GM19372 (cell line): ENCODE results near the gene TCEAL3.
"Not testable (repeated sequence)": the region's sequence is repeated elsewhere in the genome, so short reads cannot be mapped to it uniquely, and the experiment has no call there.

Experiments
- ATAC-seq: cut with Tn5 transposase; IDR thresholded peaks from one replicate; pipeline ENCODE4 v1.9.1; 2021; ENCODE audit warnings: mild to moderate bottlenecking, low read depth, moderate library complexity; ENCODE audit not compliant: unreplicated experiment

TCEAL3 gene

GRCh38 chrX:103607364-103608305, at the start of gene TCEAL3:
Gene TCEAL3, plus strand, starts transcription at chrX:103607963. Its CDS starts 1,102 bp downstream, at chrX:103609065.
- ATAC-seq: peak; percentile 71

DNA sequence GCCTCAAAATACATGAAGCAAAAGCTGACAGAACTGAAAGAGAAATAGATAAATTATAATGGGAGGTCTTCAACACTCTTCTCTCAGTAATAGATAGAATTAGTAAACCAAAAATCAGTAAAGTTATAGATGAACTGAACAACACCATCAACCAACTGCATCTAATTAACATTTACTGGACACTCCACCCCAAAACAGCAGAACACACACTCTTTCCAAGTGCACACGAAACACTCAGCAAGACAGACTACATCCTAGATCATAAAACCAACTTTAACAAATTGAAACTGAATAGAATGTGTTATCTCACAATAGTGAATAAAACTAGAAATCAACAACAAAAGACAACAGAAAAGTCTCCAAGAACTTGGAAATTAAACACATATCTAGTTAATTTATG, 47.5 kb upstream of the TCEAL3 start:
- no peak for ATAC-seq

GRCh38 chrX:103562801-103563200, 45.0 kb upstream of the TCEAL3 start:
- ATAC-seq: no peak

GRCh38 chrX:103565197-103565596, 42.6 kb upstream of the TCEAL3 start:
- peak; percentile 56 for ATAC-seq

- ATAC-seq: peak; percentile 29
Observed at GRCh38 chrX:103565752-103566151, 42.0 kb upstream of the TCEAL3 start.

GRCh38 chrX:103571121-103571520, 36.6 kb upstream of the TCEAL3 start:
- ATAC-seq: no peak

DNA sequence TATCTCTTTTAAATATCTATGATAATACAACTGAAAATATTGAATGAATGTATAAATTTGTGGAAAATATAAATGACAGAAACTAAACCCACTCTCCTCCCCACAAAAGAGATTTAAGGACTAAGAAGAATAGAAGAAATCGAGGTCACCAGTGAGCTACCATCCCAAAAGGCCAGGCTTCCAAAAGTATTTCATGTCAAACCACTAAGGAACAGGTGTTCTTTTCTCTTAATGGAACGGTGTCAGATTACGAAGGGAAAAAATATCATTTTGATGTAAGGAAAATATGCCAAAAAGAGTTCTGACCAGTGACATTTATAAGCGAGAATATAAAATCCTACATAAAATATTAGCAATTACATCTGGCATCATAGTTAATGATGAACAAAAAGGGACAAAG, 36.0 kb upstream of the TCEAL3 start:
- no peak for ATAC-seq

GRCh38 chrX:103573202-103573601, 34.6 kb upstream of the TCEAL3 start:
- ATAC-seq: no peak

- no peak for ATAC-seq
Observed at GRCh38 chrX:103584596-103584995, 23.2 kb upstream of the TCEAL3 start.

DNA sequence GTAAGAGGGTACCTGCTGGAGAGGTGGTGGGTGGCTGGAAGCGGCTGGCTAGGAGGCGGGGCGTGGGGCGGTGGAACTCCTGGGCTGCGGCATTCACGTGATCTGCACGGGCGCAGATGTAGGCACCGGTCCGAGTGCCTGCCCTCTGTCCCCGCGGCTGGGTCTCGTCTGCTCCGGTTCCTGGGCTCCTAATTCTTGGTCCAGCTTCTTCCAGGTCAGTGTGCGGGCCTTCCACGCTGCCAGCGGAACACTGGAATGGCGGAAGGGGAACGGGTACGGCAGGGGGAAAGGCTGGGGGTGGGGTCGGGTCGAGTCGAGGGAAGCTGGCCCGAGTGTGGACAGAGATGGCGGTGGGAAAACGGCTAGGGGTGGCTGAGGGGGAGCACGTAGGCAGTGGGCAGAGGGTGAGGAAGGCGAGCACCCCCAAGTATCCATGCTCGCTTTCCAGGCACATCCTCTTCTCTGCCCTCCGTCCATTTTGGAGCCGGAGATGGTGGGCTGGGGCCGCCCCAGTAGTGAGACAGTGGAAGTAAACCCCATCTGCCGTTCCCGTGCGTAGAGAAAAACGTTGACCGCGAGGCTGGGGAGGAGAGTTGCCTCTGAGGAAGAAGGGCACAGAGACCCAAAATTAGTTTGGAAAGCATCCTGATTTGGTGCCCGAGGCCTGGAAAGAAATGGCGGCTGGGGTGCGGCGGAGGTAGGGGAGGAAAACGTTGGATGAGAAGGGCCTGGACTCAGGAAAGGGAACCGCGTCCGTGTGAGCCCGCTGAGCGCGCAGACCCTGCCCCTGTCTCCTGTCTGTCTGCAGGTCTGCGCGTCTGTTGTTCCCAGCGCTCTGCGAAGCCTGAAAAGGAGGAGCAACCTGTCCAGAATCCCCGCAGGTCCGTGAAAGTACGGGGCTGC, 22.1 kb upstream of the TCEAL3 start, which contains the start of gene TCEAL4:
Gene TCEAL4, plus strand, starts transcription at position 105 of the 903 bp plus-strand sequence. CDS start 1,161 bp downstream, outside the sequence.
- no peak for ATAC-seq

DNA sequence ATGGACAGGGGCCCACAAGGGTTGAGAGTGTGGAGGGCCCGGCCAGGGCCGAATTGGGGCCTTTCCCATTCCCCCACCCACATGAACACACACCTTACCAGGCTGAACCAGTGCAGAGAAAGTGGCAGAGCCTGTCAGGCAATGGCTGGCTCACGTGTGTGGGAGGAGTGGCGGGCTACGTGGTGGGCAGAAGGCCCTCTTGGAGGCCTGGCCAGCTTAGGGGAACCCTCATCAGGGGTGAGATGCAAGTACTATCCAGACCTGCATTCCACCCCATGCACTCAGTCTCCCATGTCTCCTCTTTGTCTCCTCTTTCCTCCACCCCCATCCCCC, 21.5 kb upstream of the TCEAL3 start:
- ATAC-seq: no peak

GRCh38 chrX:103586659-103587058, 21.1 kb upstream of the TCEAL3 start:
- ATAC-seq: no peak

DNA sequence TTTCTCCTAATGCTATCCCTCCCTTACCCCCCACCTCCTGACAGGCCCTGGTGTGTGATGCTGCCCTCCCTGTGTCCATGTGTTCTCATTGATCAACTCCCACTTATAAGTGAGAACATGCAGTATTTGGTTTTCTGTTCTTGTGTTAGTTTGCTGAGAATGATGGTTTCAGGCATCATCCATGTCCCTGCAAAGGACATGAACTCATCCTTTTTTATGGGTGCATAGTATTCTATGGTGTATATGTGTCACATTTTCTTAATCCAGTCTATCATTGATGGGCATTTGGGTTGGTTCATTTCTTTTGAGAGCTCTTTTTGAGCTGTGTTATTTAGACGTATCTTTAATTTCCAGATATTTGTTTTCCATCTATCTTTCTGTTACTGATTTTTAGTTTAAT, 15.5 kb upstream of the TCEAL3 start:
- not testable (repeated sequence) for ATAC-seq

DNA sequence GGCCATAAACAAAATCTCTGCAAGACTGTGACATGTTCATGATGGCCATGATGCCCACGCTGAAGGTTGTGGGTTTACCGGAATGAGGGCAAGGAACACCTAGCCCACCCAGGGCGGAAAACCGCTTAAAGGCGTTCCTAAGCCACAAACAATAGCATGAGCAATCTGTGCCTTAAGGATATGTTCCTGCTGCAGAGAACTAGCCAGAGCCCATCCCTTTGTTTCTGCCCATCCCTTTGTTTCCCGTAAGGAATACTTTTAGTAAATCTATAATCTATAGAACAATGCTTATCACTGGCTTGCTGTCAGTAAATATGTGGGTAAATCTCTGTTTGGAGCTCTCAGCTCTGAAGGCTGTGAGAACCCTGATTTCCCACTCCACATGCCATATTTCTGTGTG, 12.6 kb upstream of the TCEAL3 start:
- ATAC-seq: not testable (repeated sequence)

GRCh38 chrX:103608306-103608963, 672 bp downstream of the TCEAL3 start:
- no peak for ATAC-seq

GRCh38 chrX:103610282-103610681, 2.5 kb downstream of the TCEAL3 start:
- no peak for ATAC-seq

- no peak for ATAC-seq
Observed at GRCh38 chrX:103613362-103613890, 5.7 kb downstream of the TCEAL3 start.

- ATAC-seq: no peak
Observed at GRCh38 chrX:103614999-103615398, 7.2 kb downstream of the TCEAL3 start.

- ATAC-seq: no peak
Observed at GRCh38 chrX:103615781-103616371, 8.1 kb downstream of the TCEAL3 start.

DNA sequence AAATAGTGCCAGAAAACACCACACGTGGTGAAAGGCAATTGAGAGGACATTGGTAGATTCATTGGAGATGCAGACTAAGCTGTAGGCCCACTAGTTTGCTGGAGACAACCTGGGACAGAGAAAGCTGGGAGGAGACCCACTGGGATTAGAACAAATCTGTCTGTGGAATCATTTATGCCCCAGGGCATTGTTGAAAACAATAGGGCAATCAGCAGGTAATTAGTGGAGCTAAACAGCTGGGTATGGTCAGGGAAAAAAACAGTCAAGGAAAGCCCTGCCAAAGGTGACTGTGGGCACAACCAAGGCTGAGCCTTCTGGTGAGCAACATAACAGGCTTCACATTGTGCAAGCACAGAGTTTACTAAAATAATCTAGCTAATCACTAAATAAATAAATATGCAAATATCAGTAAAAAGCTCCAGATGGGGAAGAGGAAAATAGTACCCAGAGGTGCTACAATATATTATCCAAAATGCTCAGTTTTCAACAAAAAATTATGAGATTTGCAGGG, 9.0 kb downstream of the TCEAL3 start:
- no peak for ATAC-seq
